Osteocyte (in vitro differentiated cells): ENCODE measurements around the gene KSR2. TPM values are rescaled to one million over a fixed set of nuclear protein-coding genes. Genes with fewer than 3 reads are reported as not detected.

Source experiments
- DNase-seq: peaks from one replicate; pipeline ENCODE4 v3.0.0; 2021; ENCODE audit warnings: mixed read lengths; ENCODE audit not compliant: unreplicated experiment; ENCODE audit errors: extremely low spot score
- H3K27ac Mint-ChIP-seq: one replicate; pipeline ENCODE4 v1.8.0; 2021; ENCODE audit warnings: mild to moderate bottlenecking, mixed read lengths; ENCODE audit not compliant: unreplicated experiment
- H3K27me3 Mint-ChIP-seq: one replicate; pipeline ENCODE4 v1.8.0; 2021; ENCODE audit warnings: mixed read lengths; ENCODE audit not compliant: unreplicated experiment
- H3K36me3 Mint-ChIP-seq: one replicate; pipeline ENCODE4 v1.8.0; 2021; ENCODE audit warnings: mixed read lengths; ENCODE audit not compliant: unreplicated experiment
- H3K4me1 Mint-ChIP-seq: one replicate; pipeline ENCODE4 v1.8.0; 2021; ENCODE audit warnings: mixed read lengths; ENCODE audit not compliant: unreplicated experiment
- H3K4me3 Mint-ChIP-seq: one replicate; pipeline ENCODE4 v1.8.0; 2021; ENCODE audit warnings: mild to moderate bottlenecking, moderate library complexity, mixed read lengths; ENCODE audit not compliant: unreplicated experiment
- H3K9me3 Mint-ChIP-seq: one replicate; pipeline ENCODE4 v1.8.0; 2021; ENCODE audit warnings: mixed read lengths; ENCODE audit not compliant: unreplicated experiment
- CTCF ChIP-seq: fragments of 200-600 bp; sonication (generic); IDR thresholded peaks from 2 replicates; pipeline ENCODE4 v1.5.0; 2021; ENCODE audit warnings: antibody characterized with exemption, mild to moderate bottlenecking, moderate library complexity
- total RNA-seq: library from RNA; stranded (reverse); gene quantifications from 2 replicates; pipeline ENCODE4 v1.2.1, GENCODE V29; 2021

Gene KSR2
- total RNA-seq, 1 donor from 2014 or later, result not detected

GRCh38 chr12:117577122-117577657, 391.6 kb downstream of the KSR2 start:
- Mint-ChIP-seq H3K4me3 (no peak overlapping the region), H3K27me3 (peaks cover 5% of the 10 kb centered on the region), H3K9me3 (no peaks in the 10 kb centered on the region), H3K36me3 (no peaks in the 10 kb centered on the region), H3K4me1 (no peaks in the 10 kb centered on the region), H3K27ac (no peak overlapping the region)
- TF ChIP-seq CTCF, result no peak
- DNase-seq, result no peak

DNA sequence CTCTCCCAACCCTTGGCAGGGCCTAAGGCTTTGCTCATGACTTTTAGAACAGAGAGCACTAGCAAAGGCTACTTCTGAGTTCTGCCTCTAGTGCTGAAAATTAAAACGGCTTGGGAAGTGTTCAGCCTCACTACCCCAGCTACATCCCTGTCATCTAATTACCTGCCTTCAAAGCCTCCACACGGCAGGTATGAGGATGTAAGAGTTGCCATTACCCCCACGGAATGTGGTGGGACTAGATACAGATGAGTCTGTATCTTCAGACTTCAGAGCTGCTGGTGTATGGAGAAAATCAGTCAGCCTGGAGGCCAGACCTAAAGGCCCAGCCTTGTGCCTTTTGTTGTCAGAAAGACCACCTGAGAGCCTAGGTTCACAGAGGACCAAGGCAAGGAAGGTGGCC, 392.7 kb downstream of the KSR2 start:
- DNase-seq, result no peak
- Mint-ChIP-seq H3K4me1 (peaks cover 2% of the 10 kb centered on the region), H3K4me3 (no peak overlapping the region), H3K36me3 (no peaks in the 10 kb centered on the region), H3K9me3 (no peaks in the 10 kb centered on the region), H3K27me3 (peaks cover 5% of the 10 kb centered on the region), H3K27ac (no peak overlapping the region)
- no peak for TF ChIP-seq CTCF

DNA sequence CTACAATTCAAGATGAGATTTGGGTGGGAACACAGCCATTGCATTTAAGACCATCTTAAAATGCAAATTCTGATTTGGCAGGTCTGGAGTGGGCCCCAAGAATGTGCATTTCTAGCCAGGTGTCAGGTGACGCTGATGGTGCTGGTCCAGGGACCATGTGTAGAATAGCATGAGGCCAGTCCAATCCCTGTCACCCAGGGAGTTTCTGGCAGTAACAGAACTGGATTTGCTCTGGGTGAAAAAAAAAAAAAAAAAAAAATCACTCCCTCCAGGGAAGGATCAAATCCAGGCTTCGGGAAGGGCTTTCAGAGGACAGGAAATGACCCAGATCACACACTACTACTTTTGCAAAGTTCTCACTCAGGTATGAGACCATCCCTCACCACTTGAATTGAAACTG, 394.1 kb downstream of the KSR2 start:
- Mint-ChIP-seq H3K4me3 (no peak overlapping the region), H3K4me1 (peaks cover 2% of the 10 kb centered on the region), H3K27ac (no peak overlapping the region), H3K36me3 (no peaks in the 10 kb centered on the region), H3K9me3 (no peaks in the 10 kb centered on the region), H3K27me3 (peaks cover 4% of the 10 kb centered on the region)
- no peak for TF ChIP-seq CTCF
- DNase-seq, result no peak

- Mint-ChIP-seq H3K4me3 (no peak overlapping the region), H3K36me3 (no peaks in the 10 kb centered on the region), H3K4me1 (peaks cover 2% of the 10 kb centered on the region), H3K27ac (no peak overlapping the region), H3K9me3 (no peaks in the 10 kb centered on the region), H3K27me3 (peaks cover 4% of the 10 kb centered on the region)
- TF ChIP-seq CTCF, result no peak
- no peak for DNase-seq
Measured at GRCh38 chr12:117572755-117573154, 396.0 kb downstream of the KSR2 start.

DNA sequence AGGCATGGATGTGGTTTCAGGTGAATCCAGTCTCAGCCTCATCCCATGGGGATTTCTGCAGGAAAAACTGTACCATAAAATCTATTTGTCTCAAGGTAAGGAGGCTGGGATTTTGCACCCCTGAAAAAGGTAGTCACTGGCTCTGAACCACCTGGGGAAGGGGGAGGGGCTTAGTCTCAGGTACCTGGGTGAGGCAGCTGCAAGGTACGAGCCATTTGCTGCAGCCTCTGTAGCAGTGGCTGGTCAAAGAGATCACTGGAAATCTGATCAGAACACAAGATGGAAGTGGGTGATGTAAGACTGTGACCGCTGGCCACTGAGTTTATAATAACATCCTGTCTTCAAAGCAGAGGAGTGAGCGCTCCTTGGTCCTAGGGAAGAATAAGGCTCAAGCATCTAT, 397.5 kb downstream of the KSR2 start:
- no peaks in the 10 kb centered on the region for H3K36me3 Mint-ChIP-seq
- H3K27me3 Mint-ChIP-seq, result peaks cover 4% of the 10 kb centered on the region
- no peaks in the 10 kb centered on the region for H3K9me3 Mint-ChIP-seq
- no peak for DNase-seq
- H3K27ac Mint-ChIP-seq, result no peak overlapping the region
- no peak overlapping the region for H3K4me3 Mint-ChIP-seq
- H3K4me1 Mint-ChIP-seq, result peaks cover 2% of the 10 kb centered on the region
- no peak for TF ChIP-seq CTCF
